ENCODE measurements around the gene SPTBN4. TPM values are rescaled to one million over a fixed set of nuclear protein-coding genes. Genes with fewer than 3 reads are reported as not detected.

Gene SPTBN4
- total and polyA plus RNA-seq, 10 donors = 0.30 to 2.3 (median 0.66) TPM

DNA sequence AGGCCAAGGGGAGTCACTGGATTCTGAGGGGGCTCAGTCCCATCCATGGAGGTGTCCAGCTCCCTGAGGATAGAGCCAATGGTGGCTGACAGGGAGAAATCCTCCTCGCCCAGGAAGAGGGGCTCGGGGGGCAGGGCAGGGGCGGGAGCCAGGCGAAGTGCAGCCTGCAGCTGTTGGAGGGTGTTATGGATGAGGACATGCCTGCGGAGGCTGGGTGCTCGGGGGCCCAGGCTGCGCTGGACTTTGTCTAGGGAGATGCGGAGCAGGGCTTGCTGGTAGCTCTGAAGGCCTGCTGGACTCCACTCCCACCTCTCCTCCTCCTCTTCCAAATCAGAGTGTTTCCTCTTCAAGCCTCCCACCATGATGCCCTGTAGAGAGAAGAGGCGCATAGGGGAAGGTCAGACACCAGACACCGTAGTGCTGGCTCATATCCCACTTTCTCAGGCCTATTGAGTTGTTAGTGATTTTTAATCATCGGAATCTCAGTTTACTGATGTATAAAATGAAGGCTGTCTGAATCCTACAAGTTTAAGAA, 25.0 kb upstream of the SPTBN4 start:
- H3K36me3 ChIP-seq = peaks cover 0 to 34% (median 22%) of the 10 kb centered on the region in 6 donors
- H3K4me3 ChIP-seq = peak overlapping the region in 2 of 8 donors; percentile 85 to 95
- intact Hi-C loops (cut with DNase I; ENCODE audit: low total_unique reads) = loop anchor here (10.0 kb wide), 1 partner anchor 133 kb away; the partner anchor contains the start of gene SHKBP1
- H3K4me1 ChIP-seq = peaks cover 17 to 50% (median 27%) of the 10 kb centered on the region in 6 donors
- no peaks in the 10 kb centered on the region for H3K27me3 ChIP-seq (replicated peaks in 1 of 7)
- peak; percentile 84 for DNase-seq
- no peaks in the 10 kb centered on the region for H3K9me3 ChIP-seq
- peak overlapping the region in 7 of 8 donors; percentile 92 to 99 (median 97) for H3K27ac ChIP-seq
- TF ChIP-seq POLR2AphosphoS5 (IDR thresholded peaks at IDR 0.05) = no peak
- no peak for TF ChIP-seq POLR2A (IDR thresholded peaks at IDR 0.05)
- TF ChIP-seq CTCF (IDR thresholded peaks at IDR 0.05 in 8 of 11, conservative IDR thresholded peaks at IDR 0.05 in 3 of 11) = no peak
- WGBS, 5 donors = 80 to 92% (median 91%) methylated on average over 11 of the region's 11 CpGs

DNA sequence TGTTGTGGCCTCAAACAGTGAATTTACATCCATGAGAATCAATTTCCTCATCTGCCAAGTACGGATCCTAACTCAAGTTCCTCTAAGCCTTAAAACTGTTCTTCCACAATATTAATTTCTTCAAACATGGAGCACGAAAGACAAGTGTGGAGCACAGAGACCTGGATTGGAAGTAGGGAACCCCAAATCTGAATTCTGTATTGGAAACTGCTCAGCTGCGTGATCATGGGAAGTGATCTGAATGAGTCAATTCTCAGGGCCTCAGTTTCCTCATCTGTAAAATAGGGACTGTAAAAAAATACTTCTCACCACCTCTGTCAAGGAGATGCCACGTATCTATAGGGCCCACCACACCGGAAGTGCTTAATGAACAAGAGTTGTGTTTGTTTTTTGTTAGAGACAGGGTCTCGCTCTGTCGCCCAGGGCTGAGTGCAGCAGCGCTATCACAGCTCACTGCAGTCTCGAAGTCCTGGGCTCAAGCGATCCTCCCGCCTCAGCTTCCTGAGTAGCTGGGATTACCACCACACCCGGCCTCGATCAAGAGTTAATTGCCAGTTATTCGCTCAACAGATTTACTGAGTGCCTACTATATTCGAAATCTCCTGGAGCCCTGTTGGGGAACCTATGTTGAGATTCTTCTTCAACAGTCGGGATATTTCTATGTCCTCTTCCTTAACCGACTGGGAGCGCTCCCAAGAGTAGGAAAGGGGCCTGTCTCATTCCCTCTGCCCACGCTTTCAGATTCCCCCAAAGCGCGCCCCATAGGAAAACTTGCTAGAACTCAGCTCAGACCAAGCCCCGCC, 24.3 kb upstream of the SPTBN4 start:
- 16 to 20% (median 17%) methylated on average over 22 of the region's 22 CpGs for WGBS, 5 donors
- intact Hi-C loops (cut with DNase I; ENCODE audit: low total_unique reads) = loop anchor here (10.0 kb wide), 1 partner anchor 132 kb away; the partner anchor contains the start of gene SHKBP1
- no peak for DNase-seq
- peaks cover 0 to 42% (median 23%) of the 10 kb centered on the region in 6 donors for H3K36me3 ChIP-seq
- H3K27ac ChIP-seq = peak overlapping the region; percentile 92 to 99 (median 96)
- H3K27me3 ChIP-seq (replicated peaks in 1 of 7) = no peaks in the 10 kb centered on the region
- H3K4me1 ChIP-seq = peaks cover 17 to 50% (median 27%) of the 10 kb centered on the region in 6 donors
- H3K4me3 ChIP-seq = peak overlapping the region; percentile 73 to 95 (median 91)
- TF ChIP-seq POLR2A (IDR thresholded peaks at IDR 0.05) = no peak
- no peaks in the 10 kb centered on the region for H3K9me3 ChIP-seq

GRCh38 chr19:40443131-40443999, 23.4 kb upstream of the SPTBN4 start:
- peak overlapping the region; percentile 92 to 99 (median 96) for H3K27ac ChIP-seq
- no peaks in the 10 kb centered on the region for H3K9me3 ChIP-seq
- intact Hi-C loops (cut with DNase I; ENCODE audit: low total_unique reads) = loop anchor here (10.0 kb wide), 1 partner anchor 131 kb away; the partner anchor contains the start of gene SHKBP1
- peak; percentile 85 to 93 (median 90) for TF ChIP-seq POLR2AphosphoS5 (IDR thresholded peaks at IDR 0.05)
- TF ChIP-seq POLR2A (IDR thresholded peaks at IDR 0.05) = peak in 1 of 3 donors; percentile 10
- TF ChIP-seq CTCF (IDR thresholded peaks at IDR 0.05 in 8 of 11, conservative IDR thresholded peaks at IDR 0.05 in 3 of 11) = peak in 3 of 11 experiments; percentile 21 to 31 (median 26)
- H3K4me3 ChIP-seq = peak overlapping the region; percentile 73 to 95 (median 91)
- H3K4me1 ChIP-seq = peaks cover 17 to 50% (median 27%) of the 10 kb centered on the region in 6 donors
- WGBS, 5 donors = 0 to 1% (median 1%) methylated on average over 40 to 52 of the region's 52 CpGs
- no peaks in the 10 kb centered on the region for H3K27me3 ChIP-seq (replicated peaks in 1 of 7)
- DNase-seq = peak; percentile 99
- peaks cover 0 to 50% (median 24%) of the 10 kb centered on the region in 6 donors for H3K36me3 ChIP-seq
